ENCODE results near the gene KIAA1671.

The KIAA1671 gene

DNA sequence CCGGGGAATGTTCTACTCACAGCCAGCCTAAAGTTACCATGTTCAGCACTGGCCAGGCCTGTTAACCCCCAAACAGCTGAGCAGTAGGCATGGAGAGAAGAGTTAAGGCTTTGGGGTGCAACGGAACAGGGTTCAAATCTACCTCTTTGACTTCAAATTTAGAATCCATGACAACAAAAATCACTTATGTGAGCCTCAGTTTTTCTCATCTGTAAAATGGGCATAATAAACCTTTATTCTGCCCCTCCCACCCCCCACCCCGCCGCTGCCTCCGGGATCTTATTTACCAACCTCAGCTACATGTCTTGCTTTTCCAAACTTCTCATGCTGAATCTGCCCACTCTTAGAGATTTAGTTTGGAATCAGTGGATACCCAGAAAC is 134.4 kb downstream of the KIAA1671 start:
- TF ChIP-seq, protein P1, sequence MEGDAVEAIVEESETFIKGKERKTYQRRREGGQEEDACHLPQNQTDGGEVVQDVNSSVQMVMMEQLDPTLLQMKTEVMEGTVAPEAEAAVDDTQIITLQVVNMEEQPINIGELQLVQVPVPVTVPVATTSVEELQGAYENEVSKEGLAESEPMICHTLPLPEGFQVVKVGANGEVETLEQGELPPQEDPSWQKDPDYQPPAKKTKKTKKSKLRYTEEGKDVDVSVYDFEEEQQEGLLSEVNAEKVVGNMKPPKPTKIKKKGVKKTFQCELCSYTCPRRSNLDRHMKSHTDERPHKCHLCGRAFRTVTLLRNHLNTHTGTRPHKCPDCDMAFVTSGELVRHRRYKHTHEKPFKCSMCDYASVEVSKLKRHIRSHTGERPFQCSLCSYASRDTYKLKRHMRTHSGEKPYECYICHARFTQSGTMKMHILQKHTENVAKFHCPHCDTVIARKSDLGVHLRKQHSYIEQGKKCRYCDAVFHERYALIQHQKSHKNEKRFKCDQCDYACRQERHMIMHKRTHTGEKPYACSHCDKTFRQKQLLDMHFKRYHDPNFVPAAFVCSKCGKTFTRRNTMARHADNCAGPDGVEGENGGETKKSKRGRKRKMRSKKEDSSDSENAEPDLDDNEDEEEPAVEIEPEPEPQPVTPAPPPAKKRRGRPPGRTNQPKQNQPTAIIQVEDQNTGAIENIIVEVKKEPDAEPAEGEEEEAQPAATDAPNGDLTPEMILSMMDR (IDR thresholded peaks at IDR 0.05; ENCODE audit: insufficient read depth, missing control alignments), result no peak
- FAIRE-seq, result no peak
- no peak for DNase-seq (ENCODE audit: insufficient read length, low spot score)

DNA sequence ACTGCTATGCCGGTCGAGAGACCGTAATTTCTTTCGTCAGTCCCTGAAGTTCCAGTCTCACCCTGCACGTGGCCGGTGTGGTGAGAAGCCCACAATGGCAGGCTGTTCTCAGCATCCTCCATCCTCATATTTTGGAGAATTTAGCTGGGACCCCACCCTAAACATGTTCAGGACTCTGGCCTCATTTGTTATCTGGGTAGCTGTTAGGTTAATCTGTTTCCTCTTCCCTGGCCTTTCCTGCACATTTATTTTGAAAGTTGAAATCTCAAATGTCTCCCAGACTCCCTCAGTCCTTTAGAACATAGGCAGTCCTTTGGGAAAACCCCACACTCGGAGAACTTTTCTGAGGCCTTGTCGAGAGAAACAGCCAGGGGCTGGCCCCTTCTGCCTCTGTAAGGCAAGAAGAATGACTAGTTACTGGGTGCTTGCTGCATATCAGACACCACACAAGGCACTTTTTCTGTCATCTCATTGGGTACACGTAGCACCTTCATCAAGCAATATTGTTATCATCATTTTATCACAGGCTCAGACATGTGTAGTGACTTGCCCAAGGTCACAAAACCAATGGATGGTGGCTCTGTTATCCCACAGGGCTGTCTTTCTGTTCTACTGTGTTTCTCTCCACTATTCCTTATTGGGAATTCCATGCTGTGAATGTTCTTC is 137.8 kb downstream of the KIAA1671 start:
- TF ChIP-seq, protein P1 (IDR thresholded peaks at IDR 0.05; ENCODE audit: insufficient read depth, missing control alignments), result no peak
- no peak for FAIRE-seq
- no peak for DNase-seq (ENCODE audit: insufficient read length, low spot score)

DNA sequence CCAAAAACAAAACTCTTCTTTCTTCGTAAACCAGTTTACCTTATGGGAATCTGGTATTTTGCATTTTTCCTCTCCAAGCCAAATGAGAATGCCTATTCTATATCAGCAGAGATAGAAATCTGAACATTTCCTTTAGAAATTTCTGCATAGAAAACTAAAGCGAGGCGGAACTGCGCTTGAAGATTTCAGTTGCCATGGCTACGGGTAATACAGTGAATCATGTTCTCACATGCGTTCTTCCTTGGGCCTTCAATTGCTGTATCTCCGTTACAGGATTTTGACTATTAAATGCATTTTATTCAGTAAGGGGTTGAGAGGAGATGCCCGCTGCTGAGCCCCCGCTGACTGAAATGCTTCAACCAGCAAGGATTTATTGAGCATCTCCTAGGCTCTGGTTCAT is 138.9 kb downstream of the KIAA1671 start:
- DNase-seq (ENCODE audit: insufficient read length, low spot score) (no peak), FAIRE-seq (no peak)
- TF ChIP-seq, protein P1 (IDR thresholded peaks at IDR 0.05; ENCODE audit: insufficient read depth, missing control alignments), result no peak

DNA sequence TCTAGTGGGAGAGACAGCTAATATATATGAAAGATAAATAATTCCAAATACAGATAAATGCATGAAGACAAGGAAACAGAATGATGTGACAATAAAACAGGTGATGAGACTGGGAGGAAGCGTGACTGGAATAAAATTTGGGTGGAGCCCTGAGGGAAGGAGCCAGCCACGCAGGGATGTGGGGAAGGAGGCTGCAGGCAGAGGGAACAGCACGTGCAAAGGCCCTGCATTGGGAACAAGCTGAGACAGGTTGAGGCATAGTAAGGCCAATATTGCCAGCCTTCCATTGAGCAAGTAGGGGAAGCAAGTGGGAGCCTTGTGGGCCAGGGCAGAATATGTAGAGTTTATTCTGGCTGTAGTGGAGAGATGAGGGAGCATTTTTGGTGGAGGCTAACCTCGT is 139.6 kb downstream of the KIAA1671 start:
- TF ChIP-seq, protein P1 (IDR thresholded peaks at IDR 0.05; ENCODE audit: insufficient read depth, missing control alignments), result no peak
- FAIRE-seq, result no peak
- DNase-seq (ENCODE audit: insufficient read length, low spot score), result no peak

DNA sequence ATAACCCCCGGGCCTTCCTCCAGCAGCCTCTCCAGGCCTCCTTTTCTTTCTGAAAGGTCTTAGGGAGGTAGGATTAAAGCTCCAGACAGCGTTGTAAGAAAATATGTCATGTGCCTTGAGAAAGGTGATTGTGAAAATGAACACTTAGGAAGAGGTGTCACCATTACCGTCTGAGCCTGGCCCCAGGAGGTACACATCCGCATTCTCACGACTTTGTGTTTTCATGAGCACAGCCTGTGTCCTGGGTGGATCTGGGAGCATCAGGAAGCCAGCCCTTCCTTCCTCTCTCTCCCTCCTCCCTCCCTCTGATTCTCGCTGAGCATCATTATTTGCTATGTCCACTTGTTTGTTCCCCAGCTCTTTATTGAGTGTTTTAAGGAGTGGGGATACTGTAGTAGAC is 142.1 kb downstream of the KIAA1671 start:
- TF ChIP-seq, protein P1 (IDR thresholded peaks at IDR 0.05; ENCODE audit: insufficient read depth, missing control alignments), result no peak
- DNase-seq (ENCODE audit: insufficient read length, low spot score), result no peak
- FAIRE-seq, result no peak

DNA sequence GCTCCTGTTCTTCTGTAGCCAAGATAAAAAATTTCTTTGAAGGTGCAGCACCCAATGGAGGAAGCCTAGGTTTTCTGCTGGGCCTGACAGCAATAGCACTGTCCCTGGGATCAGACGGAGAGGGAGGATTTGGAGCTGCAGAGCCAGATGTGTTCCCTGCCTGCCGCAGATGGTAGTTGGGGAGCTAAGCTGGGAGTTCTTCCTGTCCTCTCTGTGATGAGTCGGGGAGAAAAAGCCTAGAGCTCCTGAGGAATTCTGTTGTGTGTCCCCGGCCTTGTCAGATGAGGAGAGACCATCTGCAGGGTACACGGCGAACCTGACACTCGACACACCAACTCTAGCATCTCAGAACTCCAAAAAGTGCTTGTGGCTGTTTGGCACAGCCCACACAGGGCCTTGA is 143.4 kb downstream of the KIAA1671 start:
- DNase-seq (ENCODE audit: insufficient read length, low spot score), result no peak
- TF ChIP-seq, protein P1 (IDR thresholded peaks at IDR 0.05; ENCODE audit: insufficient read depth, missing control alignments), result no peak
- FAIRE-seq, result no peak

DNA sequence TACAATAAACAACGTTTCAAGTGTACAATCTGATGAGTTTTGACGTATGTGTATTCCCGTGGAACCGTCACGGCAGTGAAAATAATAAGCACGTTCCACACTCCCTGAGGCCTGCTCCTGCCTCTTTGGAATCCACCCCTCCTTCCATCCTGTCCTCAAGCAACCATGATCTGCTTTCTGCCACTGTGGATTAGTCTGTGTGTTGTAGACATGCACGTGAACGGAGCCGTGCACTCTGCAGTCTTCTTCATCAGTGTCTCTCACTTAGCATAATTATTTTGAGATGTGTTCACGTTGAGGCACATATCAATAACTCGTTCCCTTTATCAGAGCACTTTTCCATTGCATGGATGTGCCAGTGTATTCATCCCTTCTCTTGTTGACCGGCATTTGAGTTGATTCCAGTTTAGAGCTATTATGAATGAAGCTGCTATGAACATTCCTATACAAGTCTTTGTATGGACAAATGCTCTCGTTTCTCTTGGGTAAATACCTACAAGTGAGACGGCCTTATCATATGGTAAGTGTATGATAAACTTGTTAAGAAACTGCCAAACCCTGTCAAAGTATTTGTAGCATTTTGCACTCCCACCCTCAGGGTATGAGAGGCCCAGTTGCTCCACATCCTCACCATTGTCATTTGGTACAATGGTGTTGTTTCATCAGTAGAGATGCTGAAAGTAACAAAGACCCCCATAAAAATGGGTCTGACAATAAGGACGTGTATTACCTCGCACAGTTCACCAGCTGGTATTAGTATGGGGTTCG is 144.3 kb downstream of the KIAA1671 start:
- TF ChIP-seq, protein P1 (IDR thresholded peaks at IDR 0.05; ENCODE audit: insufficient read depth, missing control alignments), result no peak
- no peak for FAIRE-seq
- no peak for DNase-seq (ENCODE audit: insufficient read length, low spot score)
